ENCODE data around the gene LRMDA. TPM values are rescaled to one million over a fixed set of nuclear protein-coding genes. Genes with fewer than 3 reads are reported as not detected.
A peak's percentile ranks its signal among the peaks of the same experiment; 100 is the strongest.

Gene LRMDA
- total RNA-seq, 1 donor from 2014 or later = 5.2 TPM

DNA sequence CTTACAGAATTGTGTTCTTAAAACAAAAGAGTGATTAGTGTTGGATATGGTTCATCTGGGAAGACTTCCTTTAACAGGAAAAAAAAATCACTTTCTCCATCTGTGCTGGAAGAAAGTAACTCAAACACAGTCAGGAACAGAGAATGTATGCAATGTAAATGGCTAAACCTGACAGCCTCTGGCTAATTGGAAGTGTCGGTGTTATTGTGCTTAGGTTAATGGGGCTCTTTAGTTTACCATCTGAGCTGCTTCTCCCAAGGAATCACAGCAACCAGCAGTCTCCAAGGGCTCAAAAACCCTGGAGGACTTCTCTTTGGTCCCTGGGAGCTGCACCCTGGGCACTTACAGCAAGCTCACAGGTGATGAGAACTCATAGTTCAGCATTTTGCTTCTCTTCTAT is 724.5 kb downstream of the LRMDA start:
- Histone ChIP-seq H3K4me1 (peaks cover 22% of the 10 kb centered on the region), H2AFZ (replicated peaks) (no peak overlapping the region), H3K27ac (peak overlapping the region; percentile 73), H3K9me3 (ENCODE audit: low read depth) (peaks cover 21% of the 10 kb centered on the region), H3K4me2 (peak overlapping the region; percentile 31), H4K20me1 (ENCODE audit: low read depth) (no peaks in the 10 kb centered on the region), H3K36me3 (no peaks in the 10 kb centered on the region), H3K27me3 (no peaks in the 10 kb centered on the region), H3K4me3 (no peak overlapping the region), H3F3A (ENCODE audit: low read depth) (peaks cover 25% of the 10 kb centered on the region), H3K79me2 (ENCODE audit: low read depth) (no peaks in the 10 kb centered on the region), H3K9ac (no peak overlapping the region)
- no peak overlapping the region for H3K27ac Mint-ChIP-seq
- TF ChIP-seq, protein P1, sequence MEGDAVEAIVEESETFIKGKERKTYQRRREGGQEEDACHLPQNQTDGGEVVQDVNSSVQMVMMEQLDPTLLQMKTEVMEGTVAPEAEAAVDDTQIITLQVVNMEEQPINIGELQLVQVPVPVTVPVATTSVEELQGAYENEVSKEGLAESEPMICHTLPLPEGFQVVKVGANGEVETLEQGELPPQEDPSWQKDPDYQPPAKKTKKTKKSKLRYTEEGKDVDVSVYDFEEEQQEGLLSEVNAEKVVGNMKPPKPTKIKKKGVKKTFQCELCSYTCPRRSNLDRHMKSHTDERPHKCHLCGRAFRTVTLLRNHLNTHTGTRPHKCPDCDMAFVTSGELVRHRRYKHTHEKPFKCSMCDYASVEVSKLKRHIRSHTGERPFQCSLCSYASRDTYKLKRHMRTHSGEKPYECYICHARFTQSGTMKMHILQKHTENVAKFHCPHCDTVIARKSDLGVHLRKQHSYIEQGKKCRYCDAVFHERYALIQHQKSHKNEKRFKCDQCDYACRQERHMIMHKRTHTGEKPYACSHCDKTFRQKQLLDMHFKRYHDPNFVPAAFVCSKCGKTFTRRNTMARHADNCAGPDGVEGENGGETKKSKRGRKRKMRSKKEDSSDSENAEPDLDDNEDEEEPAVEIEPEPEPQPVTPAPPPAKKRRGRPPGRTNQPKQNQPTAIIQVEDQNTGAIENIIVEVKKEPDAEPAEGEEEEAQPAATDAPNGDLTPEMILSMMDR (IDR thresholded peaks at IDR 0.05) = no peak
- TF ChIP-seq EZH2 (IDR thresholded peaks at IDR 0.05) = no peak
- TF ChIP-seq EZH2phosphoT487 (IDR thresholded peaks at IDR 0.05) = no peak
- peaks cover 18% of the 10 kb centered on the region for H3K9me3 Mint-ChIP-seq
- peak; percentile 27 for DNase-seq (ENCODE audit: low spot score)
- H3K4me1 Mint-ChIP-seq = peaks cover 4% of the 10 kb centered on the region
- no peak overlapping the region for H3K4me3 Mint-ChIP-seq
- H3K27me3 Mint-ChIP-seq (ENCODE audit: insufficient read depth, low read depth) = peaks cover 2% of the 10 kb centered on the region
- H3K36me3 Mint-ChIP-seq = no peaks in the 10 kb centered on the region

DNA sequence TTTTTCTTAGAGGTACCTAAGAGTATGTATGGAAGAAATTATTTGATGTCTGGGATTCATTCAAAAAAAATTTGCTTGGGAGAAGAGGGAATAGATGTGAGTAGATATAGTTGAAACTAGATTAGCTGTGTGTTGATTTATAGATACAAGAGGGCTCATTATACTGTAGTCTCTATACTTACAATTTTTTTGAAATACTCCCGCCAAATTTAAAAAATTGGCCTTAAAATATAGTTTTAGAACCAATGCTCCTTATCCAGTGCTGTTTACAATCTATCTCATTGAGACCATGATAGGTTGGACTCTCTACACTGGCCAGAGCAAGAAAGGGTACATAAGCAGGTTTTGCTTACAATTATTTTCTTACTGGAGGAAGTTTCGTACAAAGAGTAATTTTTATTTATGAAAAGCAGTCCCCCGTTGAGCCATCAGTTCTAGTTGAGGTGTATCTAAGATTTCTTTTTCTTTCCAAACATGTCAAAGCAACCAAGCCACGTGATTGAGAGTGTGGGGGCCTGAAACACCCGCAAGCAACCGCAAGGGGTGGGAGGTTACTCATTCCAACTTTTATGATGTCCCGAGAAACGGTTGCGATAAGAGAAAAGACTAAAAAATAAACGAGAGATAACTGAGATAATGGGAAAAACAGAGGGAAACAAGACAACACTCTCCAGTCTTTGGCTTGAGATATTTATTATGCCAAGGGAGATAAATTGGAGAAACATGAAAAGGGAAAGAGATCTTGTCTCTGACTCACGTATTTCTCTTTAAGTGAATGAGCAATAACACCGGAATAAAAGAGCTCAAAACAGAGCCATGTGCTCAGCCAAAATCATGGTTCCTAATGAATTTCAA is 729.2 kb downstream of the LRMDA start:
- Histone ChIP-seq H3K4me1 (peaks cover 11% of the 10 kb centered on the region), H2AFZ (replicated peaks) (no peak overlapping the region), H3F3A (ENCODE audit: low read depth) (peaks cover 8% of the 10 kb centered on the region), H3K27ac (no peak overlapping the region), H3K36me3 (no peaks in the 10 kb centered on the region), H3K9ac (no peak overlapping the region), H4K20me1 (ENCODE audit: low read depth) (no peaks in the 10 kb centered on the region), H3K9me3 (ENCODE audit: low read depth) (no peaks in the 10 kb centered on the region), H3K27me3 (no peaks in the 10 kb centered on the region), H3K4me3 (no peak overlapping the region), H3K4me2 (no peak overlapping the region), H3K79me2 (ENCODE audit: low read depth) (no peaks in the 10 kb centered on the region)
- no peak for TF ChIP-seq EZH2 (IDR thresholded peaks at IDR 0.05)
- TF ChIP-seq EZH2phosphoT487 (IDR thresholded peaks at IDR 0.05) = no peak
- H3K4me3 Mint-ChIP-seq = no peak overlapping the region
- H3K9me3 Mint-ChIP-seq = peaks cover 5% of the 10 kb centered on the region
- H3K4me1 Mint-ChIP-seq = no peaks in the 10 kb centered on the region
- no peak for DNase-seq (ENCODE audit: low spot score)
- H3K27ac Mint-ChIP-seq = no peak overlapping the region
- H3K27me3 Mint-ChIP-seq (ENCODE audit: insufficient read depth, low read depth) = peaks cover 2% of the 10 kb centered on the region
- no peaks in the 10 kb centered on the region for H3K36me3 Mint-ChIP-seq

DNA sequence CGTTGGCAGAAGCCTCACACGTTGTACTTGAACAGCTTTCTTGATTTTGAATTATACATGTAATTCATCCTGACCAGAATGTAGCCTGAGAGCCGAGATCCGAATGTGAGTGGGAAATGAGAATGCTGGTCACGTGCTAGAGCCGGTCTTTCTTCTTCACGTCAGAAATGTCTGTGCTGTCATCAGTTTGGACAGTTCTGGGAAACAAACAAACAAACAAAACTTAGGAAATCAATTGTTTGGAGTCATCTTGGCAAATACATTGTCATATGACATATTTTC is 729.8 kb downstream of the LRMDA start:
- Mint-ChIP-seq H3K27me3 (ENCODE audit: insufficient read depth, low read depth) (peaks cover 2% of the 10 kb centered on the region), H3K27ac (no peak overlapping the region), H3K9me3 (peaks cover 8% of the 10 kb centered on the region), H3K4me3 (no peak overlapping the region), H3K4me1 (no peaks in the 10 kb centered on the region), H3K36me3 (no peaks in the 10 kb centered on the region)
- H3K9ac ChIP-seq = no peak overlapping the region
- no peaks in the 10 kb centered on the region for H3K36me3 ChIP-seq
- no peak for TF ChIP-seq EZH2 (IDR thresholded peaks at IDR 0.05)
- TF ChIP-seq EZH2phosphoT487 (IDR thresholded peaks at IDR 0.05) = no peak
- TF ChIP-seq, protein P1 (IDR thresholded peaks at IDR 0.05) = no peak
- H3K4me3 ChIP-seq = no peak overlapping the region
- no peak overlapping the region for H3K4me2 ChIP-seq
- H3F3A ChIP-seq (ENCODE audit: low read depth) = peaks cover 3% of the 10 kb centered on the region
- no peak overlapping the region for H2AFZ ChIP-seq (replicated peaks)
- H3K27me3 ChIP-seq = no peaks in the 10 kb centered on the region
- no peak overlapping the region for H3K27ac ChIP-seq
- H4K20me1 ChIP-seq (ENCODE audit: low read depth) = no peaks in the 10 kb centered on the region
- H3K9me3 ChIP-seq (ENCODE audit: low read depth) = no peaks in the 10 kb centered on the region
- DNase-seq (ENCODE audit: low spot score) = no peak
- H3K4me1 ChIP-seq = peaks cover 6% of the 10 kb centered on the region
- no peaks in the 10 kb centered on the region for H3K79me2 ChIP-seq (ENCODE audit: low read depth)

DNA sequence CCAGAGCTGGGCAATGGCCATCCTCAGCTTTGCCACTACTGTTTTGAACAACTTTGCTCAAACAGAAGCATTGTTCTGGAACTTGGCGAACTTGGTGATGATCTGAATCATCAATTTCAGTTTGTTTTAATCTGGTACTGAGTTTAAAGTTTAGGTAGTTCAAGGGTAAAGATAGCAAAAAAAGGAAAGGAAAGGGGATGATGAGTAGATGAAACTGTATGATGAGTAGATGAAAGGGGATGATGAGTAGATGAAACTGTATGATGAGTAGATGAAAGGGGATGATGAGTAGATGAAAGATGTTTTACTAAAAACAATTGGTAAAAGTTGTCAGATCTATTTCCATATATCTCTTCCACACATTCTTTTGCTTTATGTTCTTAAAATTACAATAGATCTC is 737.0 kb downstream of the LRMDA start:
- H3K36me3 ChIP-seq = no peaks in the 10 kb centered on the region
- no peaks in the 10 kb centered on the region for H4K20me1 ChIP-seq (ENCODE audit: low read depth)
- H3K4me2 ChIP-seq = no peak overlapping the region
- Mint-ChIP-seq H3K36me3 (no peaks in the 10 kb centered on the region), H3K4me1 (no peaks in the 10 kb centered on the region), H3K27me3 (ENCODE audit: insufficient read depth, low read depth) (peaks cover 2% of the 10 kb centered on the region), H3K9me3 (peaks cover 30% of the 10 kb centered on the region), H3K27ac (no peak overlapping the region), H3K4me3 (no peak overlapping the region)
- no peaks in the 10 kb centered on the region for H3K9me3 ChIP-seq (ENCODE audit: low read depth)
- TF ChIP-seq, protein P1 (IDR thresholded peaks at IDR 0.05) = no peak
- TF ChIP-seq EZH2 (IDR thresholded peaks at IDR 0.05) (no peak), EZH2phosphoT487 (IDR thresholded peaks at IDR 0.05) (no peak)
- no peak overlapping the region for H3K4me3 ChIP-seq
- H2AFZ ChIP-seq (replicated peaks) = no peak overlapping the region
- no peak overlapping the region for H3K9ac ChIP-seq
- no peak for DNase-seq (ENCODE audit: low spot score)
- H3K4me1 ChIP-seq = no peaks in the 10 kb centered on the region
- no peaks in the 10 kb centered on the region for H3F3A ChIP-seq (ENCODE audit: low read depth)
- no peak overlapping the region for H3K27ac ChIP-seq
- no peaks in the 10 kb centered on the region for H3K79me2 ChIP-seq (ENCODE audit: low read depth)
- H3K27me3 ChIP-seq = no peaks in the 10 kb centered on the region

Measured in neural progenitor cell (in vitro differentiated cells).